HTR-8/SVneo (cell line): Measurements from ENCODE around the gene PLEKHM1.
A peak's percentile ranks its signal among the peaks of the same experiment; 100 is the strongest.
"Not testable (repeated sequence)": the region's sequence is repeated elsewhere in the genome, so short reads cannot be mapped to it uniquely, and the experiment has no call there.

Experiments
- DNase-seq: peaks from one replicate; pipeline ENCODE4 v3.0.0; 2011; ENCODE audit warnings: low spot score, mixed read lengths; ENCODE audit not compliant: insufficient read length
- FAIRE-seq: peaks from 2 replicates; lab custom pipeline; 2011; peaks lifted over from hg19 to GRCh38; lab: Jason Lieb, UNC

The PLEKHM1 gene

GRCh38 chr17:45490615-45491433 is at the start of gene PLEKHM1:
PLEKHM1 (minus strand) TSS chr17:45490721; CDS start chr17:45482484, 8,237 bp downstream.
- DNase-seq (peak; percentile 60), FAIRE-seq (peak; percentile 89)

DNA sequence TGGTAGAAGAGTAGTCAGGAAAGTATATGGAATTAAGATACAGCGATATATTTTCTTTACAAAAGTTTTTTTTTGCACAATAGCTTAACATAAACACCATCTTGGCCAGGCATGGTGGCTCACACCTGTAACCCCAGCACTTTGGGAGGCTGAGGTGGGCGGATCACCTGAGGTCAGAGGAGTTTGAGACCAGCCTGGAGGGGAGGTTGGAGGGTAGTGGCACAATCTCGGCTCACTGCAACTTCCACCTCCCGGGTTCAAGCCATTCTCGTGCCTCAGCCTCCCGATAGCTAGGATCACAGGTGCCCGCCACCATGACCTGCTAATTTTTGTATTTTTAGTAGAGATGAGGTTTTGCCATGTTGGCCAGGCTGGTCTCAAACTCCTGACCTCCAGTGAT is 47.6 kb upstream of the PLEKHM1 start:
- FAIRE-seq = not testable (repeated sequence)

DNA sequence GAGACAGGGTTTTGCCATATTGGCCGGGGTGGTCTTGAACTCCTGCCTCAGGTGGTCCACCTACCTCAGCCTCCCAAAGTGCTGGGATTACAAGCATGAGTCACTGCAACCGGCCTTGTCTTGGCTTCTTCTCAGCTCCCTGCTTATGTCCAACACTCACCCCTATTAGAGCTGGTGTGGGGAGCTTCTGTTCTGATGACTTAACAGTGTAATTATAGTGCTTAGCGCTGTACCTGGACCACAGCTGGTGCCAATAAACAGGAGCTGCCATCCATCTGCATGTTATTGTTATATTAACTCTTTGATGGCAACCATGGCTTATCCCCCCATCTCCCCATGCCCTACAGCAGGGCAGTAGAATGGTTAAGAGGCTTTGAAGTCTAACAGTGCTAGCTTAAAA is 15.6 kb upstream of the PLEKHM1 start:
- not testable (repeated sequence) for DNase-seq, FAIRE-seq

More for the DNA sequence above, 47.6 kb upstream of the PLEKHM1 start:
- DNase-seq = not testable (repeated sequence)

GRCh38 chr17:45505183-45505582 is 14.7 kb upstream of the PLEKHM1 start:
- FAIRE-seq, DNase-seq: not testable (repeated sequence)

- DNase-seq, FAIRE-seq: not testable (repeated sequence)
Observed at GRCh38 chr17:45501092-45501707, 10.7 kb upstream of the PLEKHM1 start.

DNA sequence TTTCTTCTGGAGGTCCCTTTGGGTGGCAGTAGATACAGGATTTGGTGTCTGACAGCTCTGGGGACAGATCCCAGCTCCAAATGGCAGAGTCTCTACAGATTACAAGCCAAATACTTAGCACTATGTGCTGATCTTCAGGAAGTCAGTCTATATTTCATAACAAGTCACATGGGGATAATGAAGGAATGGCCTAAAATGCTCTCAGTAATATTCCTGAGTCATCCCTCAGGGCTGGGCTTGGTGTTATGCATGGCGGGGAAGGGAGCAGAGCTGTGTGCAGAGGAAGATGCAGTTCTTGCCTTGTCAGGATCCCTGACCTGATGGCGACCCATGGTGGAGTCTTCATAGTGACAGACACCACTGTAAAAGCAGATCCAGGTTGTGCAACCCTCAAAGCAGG is 10.0 kb upstream of the PLEKHM1 start:
- FAIRE-seq, DNase-seq: not testable (repeated sequence)

- not testable (repeated sequence) for FAIRE-seq, DNase-seq
Observed at GRCh38 chr17:45499208-45499607, 8.7 kb upstream of the PLEKHM1 start.

- not testable (repeated sequence) for FAIRE-seq, DNase-seq
Observed at GRCh38 chr17:45498377-45498776, 7.9 kb upstream of the PLEKHM1 start.

GRCh38 chr17:45497449-45497848 is 6.9 kb upstream of the PLEKHM1 start:
- not testable (repeated sequence) for DNase-seq, FAIRE-seq

- FAIRE-seq, DNase-seq: not testable (repeated sequence)
Observed at GRCh38 chr17:45496507-45496906, 6.0 kb upstream of the PLEKHM1 start.

- FAIRE-seq, DNase-seq: not testable (repeated sequence)
Observed at GRCh38 chr17:45494556-45494955, 4.0 kb upstream of the PLEKHM1 start.

DNA sequence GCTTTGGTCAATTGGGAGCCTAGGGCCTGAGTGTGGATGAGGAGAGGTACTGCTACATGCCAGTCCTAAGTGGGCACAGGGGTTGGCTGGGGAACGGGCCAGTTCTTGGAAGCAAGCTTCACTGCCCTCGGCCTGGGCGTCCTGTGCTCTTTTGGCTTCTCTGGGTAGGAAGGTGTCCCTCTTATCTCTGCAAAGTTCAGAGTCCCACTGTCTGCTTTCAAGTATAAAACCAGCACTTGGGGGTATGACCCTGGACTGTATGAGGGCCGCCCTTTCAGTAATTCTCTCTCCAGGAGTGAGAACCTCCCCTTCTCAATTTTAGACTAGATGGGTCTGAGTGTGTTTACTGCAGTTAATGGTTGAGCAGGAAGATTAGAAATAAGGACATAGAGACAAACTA is 1.6 kb upstream of the PLEKHM1 start:
- FAIRE-seq = peak; percentile 44
- DNase-seq = not testable (repeated sequence)

GRCh38 chr17:45490198-45490597 is 323 bp downstream of the PLEKHM1 start:
- peak; percentile 40 for FAIRE-seq
- not testable (repeated sequence) for DNase-seq

GRCh38 chr17:45487704-45488103 is 2.8 kb downstream of the PLEKHM1 start:
- DNase-seq = peak; percentile 65
- peak; percentile 42 for FAIRE-seq

- not testable (repeated sequence) for DNase-seq
Observed at GRCh38 chr17:45483591-45484216, 6.8 kb downstream of the PLEKHM1 start.

DNA sequence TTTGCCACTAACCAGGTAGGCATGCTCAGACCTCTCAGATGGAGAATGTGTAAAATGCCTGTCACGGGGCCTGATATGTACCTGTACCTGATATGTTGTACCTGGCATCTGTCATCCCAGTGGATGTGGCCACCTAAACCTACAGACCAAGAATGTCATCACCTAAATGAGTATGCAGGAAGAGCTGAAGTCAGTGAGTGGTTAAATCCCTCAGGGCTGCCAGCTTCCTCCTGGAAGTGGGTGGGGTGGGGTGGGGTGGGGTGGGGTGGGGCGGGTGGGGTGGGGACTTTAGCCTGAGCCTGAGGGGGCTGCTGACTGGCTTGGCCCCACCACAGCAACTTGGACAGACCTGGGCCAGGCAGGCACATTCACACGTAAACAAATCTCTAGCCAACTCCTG is 7.3 kb downstream of the PLEKHM1 start:
- DNase-seq, FAIRE-seq: not testable (repeated sequence)

More at GRCh38 chr17:45483591-45484216, 6.8 kb downstream of the PLEKHM1 start:
- FAIRE-seq = not testable (repeated sequence)

GRCh38 chr17:45482317-45482716 is 8.2 kb downstream of the PLEKHM1 start:
- not testable (repeated sequence) for FAIRE-seq, DNase-seq

- not testable (repeated sequence) for FAIRE-seq, DNase-seq
Observed at GRCh38 chr17:45475436-45475835, 15.1 kb downstream of the PLEKHM1 start.

DNA sequence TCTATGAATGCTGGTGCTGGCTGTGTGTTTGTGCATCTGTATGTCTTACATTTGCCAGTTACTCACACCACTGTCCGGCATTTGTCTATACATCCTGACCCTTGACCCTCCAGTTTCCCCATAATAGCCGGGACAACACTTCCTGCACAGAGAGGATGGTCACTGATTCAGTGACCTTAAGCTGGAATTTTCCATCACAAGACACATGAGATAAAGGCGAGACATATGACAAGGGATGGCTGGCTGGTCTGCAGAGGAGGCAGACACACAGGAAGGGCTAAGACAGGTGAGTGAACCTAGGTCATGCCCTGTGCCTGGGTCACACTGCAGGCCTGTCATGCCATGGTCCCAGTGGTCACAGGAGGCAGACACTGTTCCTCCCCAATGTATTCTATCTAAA is 18.3 kb downstream of the PLEKHM1 start:
- FAIRE-seq = peak; percentile 31

DNA sequence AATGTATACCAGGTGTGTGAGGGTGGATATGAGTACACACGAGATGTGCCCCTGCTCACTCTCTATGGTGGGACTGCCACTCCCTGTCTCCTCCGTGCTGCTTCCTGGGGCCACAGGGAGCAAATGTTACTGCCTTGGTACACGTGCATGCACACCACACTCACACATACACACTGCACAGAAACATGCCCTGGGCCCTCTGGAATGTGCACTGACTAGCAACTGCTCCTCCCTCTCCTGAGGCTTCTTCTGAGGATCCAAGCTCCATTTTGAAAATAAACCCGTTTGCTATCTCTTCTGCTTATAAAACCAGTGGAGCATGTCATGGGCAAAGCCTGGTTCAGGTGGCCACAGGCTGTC is 21.3 kb downstream of the PLEKHM1 start:
- DNase-seq, FAIRE-seq: not testable (repeated sequence)

More for the DNA sequence above, 18.3 kb downstream of the PLEKHM1 start:
- not testable (repeated sequence) for DNase-seq
